ENCODE data around the gene KIF13A.

DNA sequence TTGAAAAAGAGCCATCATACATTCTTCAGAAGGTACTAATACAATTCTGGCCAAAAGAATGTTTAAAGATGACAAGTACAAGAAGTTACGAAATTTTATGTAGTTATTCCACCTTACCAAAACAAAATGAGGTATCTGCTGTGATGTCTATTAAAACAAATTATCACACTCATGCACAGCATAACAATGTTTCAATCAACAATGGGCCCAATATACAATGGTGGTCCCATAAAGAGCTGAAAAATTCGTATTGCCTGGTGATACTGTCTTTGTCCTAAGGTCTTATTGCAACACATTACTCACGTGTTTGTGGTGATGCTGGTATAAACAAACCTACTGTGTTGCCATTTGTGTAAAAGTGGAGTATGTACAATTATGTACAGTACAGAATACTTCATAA lies 277.1 kb downstream of the KIF13A start:
- TF ChIP-seq, protein P1, sequence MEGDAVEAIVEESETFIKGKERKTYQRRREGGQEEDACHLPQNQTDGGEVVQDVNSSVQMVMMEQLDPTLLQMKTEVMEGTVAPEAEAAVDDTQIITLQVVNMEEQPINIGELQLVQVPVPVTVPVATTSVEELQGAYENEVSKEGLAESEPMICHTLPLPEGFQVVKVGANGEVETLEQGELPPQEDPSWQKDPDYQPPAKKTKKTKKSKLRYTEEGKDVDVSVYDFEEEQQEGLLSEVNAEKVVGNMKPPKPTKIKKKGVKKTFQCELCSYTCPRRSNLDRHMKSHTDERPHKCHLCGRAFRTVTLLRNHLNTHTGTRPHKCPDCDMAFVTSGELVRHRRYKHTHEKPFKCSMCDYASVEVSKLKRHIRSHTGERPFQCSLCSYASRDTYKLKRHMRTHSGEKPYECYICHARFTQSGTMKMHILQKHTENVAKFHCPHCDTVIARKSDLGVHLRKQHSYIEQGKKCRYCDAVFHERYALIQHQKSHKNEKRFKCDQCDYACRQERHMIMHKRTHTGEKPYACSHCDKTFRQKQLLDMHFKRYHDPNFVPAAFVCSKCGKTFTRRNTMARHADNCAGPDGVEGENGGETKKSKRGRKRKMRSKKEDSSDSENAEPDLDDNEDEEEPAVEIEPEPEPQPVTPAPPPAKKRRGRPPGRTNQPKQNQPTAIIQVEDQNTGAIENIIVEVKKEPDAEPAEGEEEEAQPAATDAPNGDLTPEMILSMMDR (conservative IDR thresholded peaks at IDR 0.05), result no peak
- TF ChIP-seq EZH2 (IDR thresholded peaks at IDR 0.05; ENCODE audit: low read depth), result no peak
